ENCODE measurements around the gene CSRNP3.

CSRNP3 gene, protein sequence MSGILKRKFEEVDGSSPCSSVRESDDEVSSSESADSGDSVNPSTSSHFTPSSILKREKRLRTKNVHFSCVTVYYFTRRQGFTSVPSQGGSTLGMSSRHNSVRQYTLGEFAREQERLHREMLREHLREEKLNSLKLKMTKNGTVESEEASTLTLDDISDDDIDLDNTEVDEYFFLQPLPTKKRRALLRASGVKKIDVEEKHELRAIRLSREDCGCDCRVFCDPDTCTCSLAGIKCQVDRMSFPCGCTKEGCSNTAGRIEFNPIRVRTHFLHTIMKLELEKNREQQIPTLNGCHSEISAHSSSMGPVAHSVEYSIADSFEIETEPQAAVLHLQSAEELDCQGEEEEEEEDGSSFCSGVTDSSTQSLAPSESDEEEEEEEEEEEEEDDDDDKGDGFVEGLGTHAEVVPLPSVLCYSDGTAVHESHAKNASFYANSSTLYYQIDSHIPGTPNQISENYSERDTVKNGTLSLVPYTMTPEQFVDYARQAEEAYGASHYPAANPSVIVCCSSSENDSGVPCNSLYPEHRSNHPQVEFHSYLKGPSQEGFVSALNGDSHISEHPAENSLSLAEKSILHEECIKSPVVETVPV

DNA sequence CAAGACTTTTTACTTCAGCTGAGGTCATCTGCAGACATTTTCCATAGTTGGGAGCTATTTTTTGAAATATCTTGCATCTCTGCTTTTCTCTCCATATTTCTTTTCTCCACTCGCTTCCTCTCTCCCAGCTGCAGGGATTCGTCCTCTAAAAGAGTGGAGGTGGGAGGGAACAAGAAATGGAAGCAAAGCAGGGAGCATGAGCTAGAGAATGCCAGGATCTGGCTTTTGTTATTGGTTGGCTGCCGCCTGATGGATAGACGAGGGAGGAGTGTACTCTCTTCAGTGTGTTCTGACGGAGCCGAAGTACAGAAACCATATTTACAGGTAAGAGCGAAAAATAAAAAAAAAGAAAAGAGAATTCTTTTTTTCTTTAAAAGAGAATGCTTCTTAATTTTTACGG, at the start of gene CSRNP3:
Gene CSRNP3, plus strand, starts transcription at position 282 of the 400 bp plus-strand sequence. CDS start 125,368 bp downstream, outside the sequence.
- DNase-seq = peak; percentile 86

DNA sequence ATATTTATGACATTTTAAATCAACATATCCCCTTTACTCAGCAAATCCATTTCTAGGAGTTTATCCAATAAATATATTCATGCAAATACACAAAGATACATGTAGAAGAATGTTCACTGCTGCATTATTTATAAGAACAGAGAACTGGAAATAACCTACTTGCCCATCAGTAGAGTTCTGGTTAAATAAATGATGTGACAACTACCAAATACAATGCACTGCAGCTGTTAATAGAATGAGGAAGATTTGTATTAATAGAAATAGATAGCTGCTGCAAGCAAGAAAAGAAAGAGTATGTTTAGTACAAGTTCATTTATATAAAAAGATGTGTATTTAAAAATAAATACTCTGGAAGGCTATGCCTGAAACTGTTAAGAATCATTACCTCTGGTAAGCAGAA, 49.3 kb upstream of the CSRNP3 start:
- DNase-seq = no peak

DNA sequence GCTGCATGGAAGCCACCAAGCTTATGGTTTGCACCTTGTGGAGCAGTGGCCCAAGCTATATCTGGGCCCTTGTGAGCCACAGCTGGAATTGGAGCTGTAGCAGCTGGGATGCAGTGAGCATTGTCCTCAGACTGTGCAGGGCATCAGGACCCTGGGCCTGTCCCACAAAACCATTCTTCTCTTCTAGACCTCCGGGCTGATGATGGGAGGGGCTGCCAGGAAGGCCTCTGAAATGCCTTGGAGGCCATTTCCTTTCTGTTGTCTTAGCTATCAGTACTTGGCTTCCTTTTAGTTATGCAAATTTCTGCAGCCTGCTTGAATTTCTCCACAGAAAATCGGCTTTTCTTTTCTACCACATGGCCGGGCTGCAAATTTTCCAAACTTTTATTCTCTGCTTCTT, 46.4 kb upstream of the CSRNP3 start:
- no peak for DNase-seq

DNA sequence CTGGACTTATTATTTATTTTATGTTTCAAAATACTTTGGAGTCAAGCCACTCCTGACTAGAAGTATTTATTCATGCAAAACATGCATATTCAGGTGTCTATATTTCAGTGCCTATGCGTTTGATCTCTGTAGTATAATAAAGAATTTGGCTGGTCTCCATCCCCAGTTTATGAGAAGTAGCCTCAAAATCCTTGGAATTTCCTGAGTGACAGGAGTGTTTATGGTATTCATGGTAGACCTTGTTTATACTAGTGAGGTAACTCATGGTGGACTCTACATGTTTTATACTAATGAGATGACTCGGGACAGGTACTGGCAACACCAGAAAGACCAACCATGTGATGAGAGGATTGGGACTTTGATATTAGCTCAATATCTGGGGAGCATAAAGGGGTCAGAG, 43.9 kb upstream of the CSRNP3 start:
- DNase-seq = no peak

DNA sequence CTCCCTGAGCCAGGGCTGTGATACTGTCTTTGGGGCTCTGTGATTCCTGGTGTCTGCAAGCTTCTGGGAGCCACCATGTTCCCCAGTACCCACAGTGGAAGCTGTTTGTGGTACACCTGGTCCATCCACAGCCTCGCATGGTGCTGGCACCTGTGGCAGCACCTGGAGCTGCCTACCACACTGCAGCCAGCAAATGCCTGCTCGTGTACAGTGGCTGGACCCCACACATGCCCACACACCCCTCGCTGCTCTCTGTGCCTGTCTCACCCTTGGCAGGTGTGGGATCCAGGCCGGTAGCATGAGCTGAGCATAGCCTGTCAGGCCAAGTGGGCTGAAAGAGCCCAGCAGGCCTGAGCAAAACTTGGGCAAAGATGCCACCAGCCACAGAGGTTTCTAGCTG, 41.8 kb upstream of the CSRNP3 start:
- no peak for DNase-seq

DNA sequence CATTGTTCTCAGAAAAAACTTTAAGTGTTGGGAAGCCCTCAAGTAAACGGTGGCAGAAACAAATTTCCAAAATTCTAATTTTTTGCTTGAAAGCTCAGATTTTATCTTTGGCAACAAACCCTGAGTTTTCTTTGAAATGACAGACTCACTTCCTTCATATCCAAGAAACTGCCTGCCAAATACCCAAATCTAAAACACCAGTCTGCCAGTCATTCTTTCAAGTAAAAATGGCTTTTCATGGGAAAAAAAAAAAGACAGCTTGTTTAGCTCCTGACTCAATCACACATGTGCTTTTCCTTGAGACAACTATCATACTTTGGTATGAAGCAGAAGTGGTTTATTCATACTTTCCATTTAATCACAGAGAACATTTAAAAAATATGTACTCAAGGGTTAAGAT, 40.6 kb upstream of the CSRNP3 start:
- DNase-seq = no peak

DNA sequence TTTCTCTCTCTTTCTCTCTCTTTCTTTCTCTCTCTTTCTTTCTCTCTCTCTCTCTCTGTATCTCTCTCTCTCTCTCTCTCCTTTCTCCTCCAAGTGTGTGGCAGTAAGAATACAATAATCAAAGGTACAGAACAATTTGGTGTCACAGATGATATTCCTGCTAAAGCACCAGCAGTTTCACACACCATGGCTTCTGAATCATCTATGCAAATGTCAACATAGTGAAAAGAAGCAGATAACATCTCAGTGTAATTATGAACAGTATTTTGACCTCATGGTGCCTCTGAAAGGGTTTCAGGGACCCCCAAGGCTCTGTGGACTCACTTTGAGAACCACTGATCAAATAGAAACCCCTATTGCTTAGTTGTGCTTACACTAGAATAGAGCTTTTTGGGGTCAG, 38.5 kb upstream of the CSRNP3 start:
- DNase-seq = no peak

DNA sequence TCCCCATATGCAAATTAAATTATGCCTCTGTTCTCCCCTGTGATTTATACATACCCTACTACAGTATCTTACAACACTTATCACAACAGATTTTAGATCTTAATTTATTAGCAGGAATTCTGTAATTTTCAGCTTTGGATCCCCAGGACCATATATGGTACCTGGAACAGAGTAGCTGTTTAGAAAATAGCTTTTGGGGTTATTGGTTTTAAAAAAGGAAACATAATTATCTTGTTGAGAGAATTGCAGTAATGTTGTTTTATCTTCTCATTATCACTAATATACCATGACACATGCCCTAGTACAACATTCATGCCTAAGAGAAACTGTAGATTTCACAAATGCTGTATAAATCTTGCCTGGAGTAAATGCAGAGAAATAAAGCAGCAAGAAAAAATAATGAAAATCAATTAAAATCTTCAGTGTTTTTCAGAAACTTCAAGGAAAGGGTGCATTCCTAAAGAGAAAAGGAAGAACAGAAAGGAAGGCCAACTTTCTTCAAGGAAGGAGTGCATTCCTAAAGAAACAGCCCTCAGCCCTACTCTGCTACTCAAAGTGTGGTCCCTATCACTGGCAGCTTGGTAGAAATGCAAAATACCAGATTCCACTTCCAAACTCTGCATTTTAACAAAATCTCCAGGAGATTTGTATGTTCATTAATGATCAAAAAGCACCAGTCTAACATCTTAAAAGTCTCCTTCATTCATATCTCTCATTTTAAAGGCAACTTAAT, 37.1 kb upstream of the CSRNP3 start:
- DNase-seq = no peak

DNA sequence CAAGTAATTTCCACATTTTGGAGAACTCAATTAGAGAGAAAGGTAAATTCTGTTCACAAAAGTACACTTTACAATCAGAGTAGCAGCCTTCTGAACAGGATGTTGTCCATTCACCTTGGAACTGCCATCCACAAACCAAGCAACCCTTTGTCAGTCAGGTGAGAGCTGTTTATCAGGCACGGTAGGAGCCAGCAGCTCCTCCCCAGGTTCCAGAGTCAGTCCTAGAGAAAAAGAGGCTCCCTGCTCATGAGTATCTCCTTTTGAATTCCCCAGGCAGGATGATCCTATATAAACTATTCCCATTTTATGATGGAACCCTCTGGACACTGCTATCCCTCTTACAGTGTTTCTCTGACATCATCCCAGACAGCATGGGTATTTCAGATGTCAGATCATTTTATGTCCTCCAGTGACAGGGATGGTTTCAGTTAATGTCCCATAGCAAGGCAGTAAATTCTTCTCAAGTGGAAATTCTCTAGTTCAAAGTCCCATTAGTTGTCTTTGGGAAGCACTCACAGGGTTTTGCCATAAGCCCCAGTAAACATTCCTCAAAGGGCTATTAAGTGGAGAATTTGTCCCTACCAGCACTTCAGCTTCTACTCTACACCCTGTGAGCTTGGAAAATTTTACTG, 34.5 kb upstream of the CSRNP3 start:
- no peak for DNase-seq

DNA sequence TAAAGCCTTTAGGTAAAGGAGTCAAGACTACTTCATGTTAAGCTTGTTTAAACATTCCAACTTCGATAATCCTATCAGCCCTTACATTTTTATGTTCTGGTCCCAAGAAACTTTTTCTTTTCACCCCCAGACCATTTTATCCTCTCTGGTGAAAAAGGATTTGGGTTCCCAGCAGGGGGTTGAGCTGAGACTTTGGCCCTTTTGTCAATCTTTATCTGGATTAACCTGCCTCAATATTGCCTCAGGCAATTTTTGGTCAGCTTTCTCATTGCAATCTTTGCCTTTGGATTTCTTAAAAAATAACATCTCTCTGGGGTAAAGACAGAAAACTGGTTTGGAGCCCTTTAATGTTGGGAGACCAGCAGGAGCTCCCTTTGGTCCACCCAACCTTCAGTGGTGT, 33.9 kb upstream of the CSRNP3 start:
- no peak for DNase-seq

DNA sequence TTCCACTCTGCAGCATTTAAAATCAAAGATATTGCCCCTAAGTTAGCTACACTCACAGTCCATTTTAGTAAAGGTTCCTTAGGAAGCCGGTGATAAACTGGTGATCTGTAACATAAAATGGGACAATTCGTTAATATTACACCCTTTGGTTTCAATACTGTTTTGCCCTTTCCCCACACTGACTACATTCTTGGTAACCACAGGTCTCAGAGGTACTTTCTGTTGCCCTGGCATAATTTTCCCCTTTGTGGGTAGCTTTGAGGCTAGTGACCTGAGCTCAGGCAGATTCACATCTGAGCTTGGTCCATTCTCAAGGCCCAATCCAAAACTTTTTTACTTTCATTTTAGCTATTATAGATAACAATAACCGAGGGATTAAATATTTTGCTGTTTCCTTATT, 32.9 kb upstream of the CSRNP3 start:
- DNase-seq = no peak

DNA sequence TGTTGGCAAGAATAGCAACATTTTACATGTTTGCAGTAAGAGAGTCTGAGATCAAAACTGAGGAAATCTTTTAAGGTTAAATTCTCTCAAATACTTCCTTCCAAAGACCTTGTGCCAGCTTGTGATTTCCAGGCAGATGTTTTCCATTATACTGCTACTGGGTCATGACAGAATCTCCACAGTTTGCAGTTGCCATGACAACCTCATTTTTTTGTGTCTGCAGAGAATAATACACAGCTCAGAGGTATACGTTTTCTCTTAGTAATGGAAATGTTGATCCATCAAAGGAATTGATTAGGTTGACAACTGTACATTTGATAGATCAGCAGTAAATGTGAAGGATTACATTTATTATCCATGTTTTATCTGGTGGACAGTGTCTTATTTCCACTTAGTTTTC, 29.1 kb upstream of the CSRNP3 start:
- DNase-seq = no peak

DNA sequence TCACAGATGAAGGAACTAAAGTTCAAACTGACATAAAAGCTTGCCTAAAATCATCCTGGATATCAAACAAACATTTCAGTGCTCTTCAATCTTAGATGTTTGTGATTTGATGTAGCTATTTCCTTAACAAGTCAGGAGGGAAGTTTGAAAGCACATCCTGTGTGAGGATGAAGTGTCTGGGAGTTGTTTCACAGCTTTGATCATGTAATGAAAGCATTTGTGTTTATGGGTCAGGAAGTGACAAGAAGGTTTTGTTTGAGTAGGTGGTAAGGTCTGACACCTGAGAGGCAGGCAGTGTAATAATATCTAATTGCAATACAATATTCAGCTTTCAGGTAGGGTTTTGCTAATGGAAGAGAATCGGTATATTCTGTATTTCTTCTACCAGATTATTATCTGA, 26.0 kb upstream of the CSRNP3 start:
- peak; percentile 53 for DNase-seq

DNA sequence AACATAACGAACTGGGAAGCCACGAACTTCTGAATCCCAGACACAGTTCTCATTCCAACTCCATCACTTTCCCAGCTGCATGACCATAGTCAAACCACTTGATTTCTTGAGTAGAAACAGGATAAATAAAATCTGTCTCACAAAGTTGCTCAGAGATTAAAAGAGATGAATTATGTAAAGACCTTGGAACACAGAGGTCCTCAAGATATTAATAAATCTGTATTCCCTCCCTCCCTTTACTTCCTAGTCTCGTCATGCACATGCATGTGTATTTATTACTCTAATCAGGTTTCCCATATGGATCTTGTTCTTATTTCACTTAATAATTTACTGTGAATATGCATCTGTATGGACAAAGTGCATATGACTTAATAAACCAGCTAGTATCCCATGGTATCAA, 21.1 kb upstream of the CSRNP3 start:
- DNase-seq = no peak

DNA sequence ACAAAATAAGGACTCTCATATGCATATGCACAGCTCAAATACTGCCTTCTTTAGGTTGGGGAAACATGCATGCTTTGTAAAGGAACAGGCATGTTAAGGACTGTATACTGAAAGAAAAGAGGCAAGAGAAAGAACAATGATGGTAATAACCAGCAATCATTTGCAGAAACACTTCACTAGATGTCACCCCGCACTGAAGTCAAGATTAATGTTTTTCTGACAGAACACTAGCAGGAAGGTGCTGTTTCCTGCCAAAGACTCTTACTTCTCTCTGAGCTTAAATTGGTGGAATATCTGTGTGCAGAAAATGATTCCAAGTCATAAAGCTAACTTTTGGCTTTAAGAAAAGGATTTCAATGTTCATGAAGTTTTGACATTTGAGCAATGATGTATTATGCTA, 19.3 kb upstream of the CSRNP3 start:
- DNase-seq = peak; percentile 62

DNA sequence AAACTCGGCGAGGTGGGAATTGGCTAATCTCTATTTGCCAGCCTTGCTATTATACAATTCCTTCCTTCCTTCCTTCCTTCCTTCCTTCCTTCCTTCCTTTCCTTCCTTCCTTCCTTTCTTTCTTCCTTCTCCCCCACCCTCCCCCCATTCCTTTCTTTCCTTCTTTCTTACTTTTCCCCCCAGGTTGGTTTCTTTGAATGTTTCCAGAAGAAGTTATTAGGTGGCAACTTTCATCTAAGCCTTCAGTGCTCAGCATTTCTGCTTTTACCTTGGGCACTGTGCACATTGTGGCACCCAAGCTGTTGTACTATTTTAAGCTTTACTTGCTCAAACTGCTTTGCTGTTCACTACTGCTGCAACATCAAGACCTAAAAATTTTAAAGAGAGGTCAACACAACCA, 17.2 kb upstream of the CSRNP3 start:
- no peak for DNase-seq

DNA sequence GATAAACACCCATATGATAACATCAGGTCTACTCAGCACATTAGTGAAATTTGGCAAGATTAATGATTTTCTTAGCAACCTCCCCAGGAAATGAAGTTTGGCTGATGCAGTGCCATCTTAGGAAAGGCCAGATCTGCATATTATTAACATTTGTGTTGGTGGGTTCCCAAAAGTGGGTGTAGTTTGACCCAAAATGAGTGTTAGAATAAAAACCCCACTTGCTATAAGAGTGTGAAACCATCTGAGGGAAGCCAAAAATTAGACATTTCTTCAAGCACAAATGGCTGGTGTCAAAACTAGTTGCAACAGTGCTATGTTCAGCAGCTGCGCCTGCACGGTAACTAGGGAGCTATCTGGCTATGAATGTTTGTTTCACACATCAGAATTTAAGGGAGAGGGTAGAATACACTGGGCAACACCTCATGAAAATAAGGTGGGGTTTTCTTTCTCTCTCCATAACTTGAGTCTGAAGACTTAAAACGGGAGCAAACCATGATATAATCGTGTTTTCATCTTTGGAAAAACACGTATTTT, 15.9 kb upstream of the CSRNP3 start:
- DNase-seq = no peak

DNA sequence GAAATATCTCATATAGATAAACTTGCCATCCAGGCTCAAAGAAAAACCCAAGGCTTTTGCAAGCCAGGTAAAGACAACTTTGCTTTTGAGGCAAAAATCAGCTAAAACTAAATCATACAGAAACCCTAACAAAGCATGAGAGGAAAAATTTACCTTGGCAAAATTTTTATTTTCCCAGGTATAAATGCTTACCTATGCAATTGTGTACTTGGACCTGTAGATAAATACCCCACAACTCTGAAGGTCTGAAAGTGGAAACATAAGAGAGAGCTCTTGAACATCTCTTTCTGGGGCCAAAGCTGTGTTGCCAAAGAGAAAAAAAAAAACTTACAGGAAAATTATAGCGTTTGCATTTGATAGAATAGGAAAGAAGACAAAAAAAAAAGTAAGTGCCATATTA, 14.6 kb upstream of the CSRNP3 start:
- DNase-seq = no peak

DNA sequence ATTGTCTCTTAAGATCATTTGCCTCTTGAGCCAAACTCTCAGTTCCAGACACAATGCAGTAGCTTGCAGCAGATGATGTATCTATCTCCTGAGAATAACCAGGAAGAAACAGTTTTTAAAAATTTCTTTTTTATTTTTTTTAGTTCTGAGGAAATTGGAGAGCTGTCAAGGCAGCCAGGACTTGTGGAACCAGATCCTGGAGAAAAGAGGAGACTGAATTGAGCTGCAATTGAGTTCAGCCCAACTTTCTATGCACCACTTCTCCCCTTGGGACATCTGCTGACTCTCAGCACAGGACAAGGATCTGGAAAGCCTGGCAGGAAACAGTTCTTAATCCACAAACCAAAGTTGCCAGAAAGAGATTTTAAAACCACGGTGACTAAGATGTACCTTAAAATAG, 13.5 kb upstream of the CSRNP3 start:
- DNase-seq = no peak

DNA sequence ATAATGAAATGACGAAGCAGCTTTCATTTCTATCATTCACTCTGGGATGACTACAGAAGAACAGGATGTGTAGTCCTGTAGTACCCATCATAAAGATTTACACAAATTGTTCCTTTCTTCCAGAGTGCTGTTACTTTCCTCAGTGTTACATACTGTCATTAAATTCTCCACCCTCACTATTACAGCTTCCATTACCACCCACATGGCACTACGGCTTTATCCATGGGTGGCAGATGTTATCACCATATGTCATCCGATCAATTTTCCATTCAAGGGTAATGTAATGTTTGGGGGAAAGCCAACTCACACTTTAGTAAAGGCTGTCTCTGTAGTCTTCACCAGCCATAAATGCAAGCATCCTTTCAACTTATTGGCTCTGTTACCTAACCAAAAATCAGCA, 7.1 kb upstream of the CSRNP3 start:
- DNase-seq = peak; percentile 83

DNA sequence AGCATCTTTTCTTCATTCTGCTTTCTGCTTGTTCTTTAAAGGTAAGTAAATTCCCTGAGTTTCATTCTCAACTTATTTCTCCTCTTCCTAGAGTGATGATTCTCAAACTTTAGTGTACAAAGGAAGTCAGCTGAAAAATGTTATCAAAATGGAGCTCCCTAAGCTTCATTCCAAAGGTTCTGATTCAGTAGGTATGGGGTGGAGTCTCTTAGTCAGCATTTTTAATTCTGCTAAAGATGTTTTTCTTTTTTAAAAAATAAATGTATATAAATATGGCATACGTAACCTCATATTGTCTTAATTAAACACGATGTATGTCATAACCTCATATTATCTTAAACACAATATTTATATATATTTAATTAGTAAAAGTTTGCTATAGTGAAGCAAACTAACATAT, 3.1 kb upstream of the CSRNP3 start:
- DNase-seq = no peak

DNA sequence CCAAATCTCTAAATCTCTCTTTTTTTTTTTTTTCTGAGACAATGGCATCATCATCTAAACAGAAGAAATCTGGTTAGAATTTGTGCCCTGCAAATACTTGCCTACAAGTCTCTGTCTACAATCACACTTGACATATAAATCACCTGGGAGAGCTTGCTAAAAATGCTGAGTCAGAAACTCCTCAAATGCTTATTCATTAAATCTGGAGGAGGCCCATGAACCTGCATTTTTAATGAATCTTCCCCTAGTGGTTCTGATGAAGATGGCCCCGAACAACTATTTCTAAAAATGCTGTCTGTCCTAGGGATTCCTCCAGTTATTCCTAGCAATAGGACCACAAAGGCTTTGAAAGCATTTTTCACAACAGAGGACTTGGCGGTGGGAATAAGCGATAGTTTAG, 1.6 kb upstream of the CSRNP3 start:
- no peak for DNase-seq

DNA sequence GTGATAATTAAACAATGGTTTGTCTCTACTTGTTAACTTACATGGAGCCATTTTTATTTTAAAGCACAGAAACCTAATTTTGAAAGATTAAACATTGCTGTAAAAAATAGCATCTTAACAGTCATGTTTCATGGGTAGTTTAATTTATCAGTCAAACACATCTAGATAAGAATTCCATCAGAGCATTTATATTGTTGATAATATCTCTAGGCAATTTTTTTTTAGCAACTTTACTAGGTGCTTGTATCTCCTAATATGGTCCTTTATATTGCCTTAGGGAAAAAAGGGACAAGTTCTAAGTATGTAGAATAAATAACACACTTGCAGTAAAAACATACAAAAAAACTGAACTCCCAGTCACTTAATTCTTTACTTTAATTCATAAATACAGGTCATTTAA, 863 bp downstream of the CSRNP3 start:
- DNase-seq = no peak

All from DMS153 (cell line).